VCaP (cell line): ENCODE measurements around the gene PARVA.

Source experiments
- H3K27ac ChIP-seq: fragments of 450-650 bp; 2 replicates; pipeline ENCODE4 v1.5.1; 2017
- CTCF ChIP-seq: fragments of 450-650 bp; conservative IDR thresholded peaks from 2 replicates; pipeline ENCODE4 v1.5.1; 2017; ENCODE audit warnings: mild to moderate bottlenecking, moderate library complexity

The PARVA gene

GRCh38 chr11:12436266-12436665 is 58.9 kb downstream of the PARVA start:
- TF ChIP-seq CTCF, result no peak
- H3K27ac ChIP-seq, result no peak overlapping the region

GRCh38 chr11:12438291-12438690 is 60.9 kb downstream of the PARVA start:
- no peak for TF ChIP-seq CTCF
- H3K27ac ChIP-seq, result no peak overlapping the region

GRCh38 chr11:12439615-12440014 is 62.2 kb downstream of the PARVA start:
- H3K27ac ChIP-seq, result no peak overlapping the region
- TF ChIP-seq CTCF, result no peak

- no peak for TF ChIP-seq CTCF
- H3K27ac ChIP-seq, result no peak overlapping the region
Observed at GRCh38 chr11:12440565-12440964, 63.2 kb downstream of the PARVA start.

GRCh38 chr11:12441231-12441861 is 64.0 kb downstream of the PARVA start:
- no peak overlapping the region for H3K27ac ChIP-seq
- TF ChIP-seq CTCF, result no peak

- no peak overlapping the region for H3K27ac ChIP-seq
- TF ChIP-seq CTCF, result no peak
Observed at GRCh38 chr11:12444601-12445000, 67.2 kb downstream of the PARVA start.

GRCh38 chr11:12445001-12445400 is 67.6 kb downstream of the PARVA start:
- no peak for TF ChIP-seq CTCF
- no peak overlapping the region for H3K27ac ChIP-seq
